ENCODE measurements around the gene F8A2.
"Not testable (repeated sequence)": the region's sequence is repeated elsewhere in the genome, so short reads cannot be mapped to it uniquely, and the experiment has no call there.

Gene F8A2

DNA sequence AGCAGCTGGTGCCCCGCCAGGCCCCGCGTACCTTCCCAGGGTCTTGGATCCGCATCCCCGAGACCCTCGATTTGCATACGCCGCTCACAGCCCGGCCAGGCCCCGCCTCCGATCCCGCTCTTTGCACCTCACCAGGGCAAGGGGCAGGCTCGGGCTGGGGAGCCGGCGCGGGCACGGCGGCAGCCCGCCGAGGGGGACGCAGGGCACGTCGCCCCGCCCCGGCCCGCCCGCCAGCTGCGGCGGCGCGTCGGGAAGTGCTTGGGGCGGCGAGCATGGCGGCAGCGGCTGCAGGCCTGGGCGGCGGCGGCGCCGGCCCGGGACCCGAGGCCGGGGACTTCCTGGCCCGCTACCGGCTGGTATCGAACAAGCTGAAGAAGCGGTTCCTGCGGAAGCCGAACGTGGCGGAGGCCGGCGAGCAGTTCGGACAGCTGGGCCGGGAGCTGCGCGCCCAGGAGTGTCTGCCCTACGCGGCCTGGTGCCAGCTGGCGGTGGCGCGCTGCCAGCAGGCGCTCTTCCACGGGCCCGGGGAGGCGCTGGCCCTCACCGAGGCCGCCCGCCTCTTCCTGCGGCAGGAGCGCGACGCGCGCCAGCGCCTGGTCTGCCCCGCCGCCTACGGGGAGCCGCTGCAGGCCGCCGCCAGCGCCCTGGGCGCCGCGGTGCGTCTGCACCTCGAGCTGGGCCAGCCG, at the start of gene F8A2:
Gene F8A2 (plus strand): TSS at position 253 of the 686 bp plus-strand sequence. CDS start 20 bp downstream, at position 273.
- DNase-seq, result not testable (repeated sequence)

- DNase-seq, result no peak
These were observed 48.3 kb upstream of the F8A2 start for GRCh38 chrX:155333544-155334100.

DNA sequence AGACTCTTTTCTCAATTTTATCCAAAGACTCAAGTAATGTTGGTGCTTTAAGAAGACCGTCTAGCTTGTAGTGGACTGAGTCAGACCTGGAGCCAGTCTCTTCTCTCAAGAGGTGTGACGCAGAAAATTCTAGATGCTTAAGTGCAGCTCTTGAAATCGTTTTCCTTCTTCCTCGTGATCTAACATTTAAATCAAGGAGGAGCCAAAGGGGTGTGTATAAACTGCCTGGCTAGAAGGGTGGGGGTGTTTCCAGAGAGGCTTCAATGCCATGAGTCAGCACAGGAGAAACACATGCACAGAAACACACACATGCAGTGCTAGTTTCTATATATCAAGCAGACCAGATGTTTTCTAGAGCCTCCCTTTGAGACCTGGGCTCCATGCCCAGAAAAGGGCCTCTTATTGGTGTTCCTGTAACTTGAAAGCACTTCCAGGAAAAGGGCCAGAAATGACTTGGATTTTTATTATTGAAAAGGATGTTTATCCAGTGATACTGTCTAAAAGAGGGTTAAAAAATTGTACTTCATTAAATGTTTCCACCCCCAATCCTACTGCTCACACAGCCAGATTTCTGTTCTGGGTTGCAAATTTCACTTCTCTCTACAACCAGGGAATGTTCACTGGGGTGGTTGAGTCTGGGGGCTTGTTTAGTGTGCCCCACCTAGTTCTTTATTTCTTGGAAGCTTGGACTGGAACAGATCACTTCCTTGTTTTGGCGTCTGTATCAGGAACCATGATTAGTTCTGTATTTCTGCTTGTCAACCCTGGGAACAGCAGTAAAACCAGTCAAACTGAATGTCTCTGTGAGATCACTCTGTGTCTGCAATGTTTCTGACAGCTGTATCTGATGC, 47.2 kb upstream of the F8A2 start, which contains the start of gene CLIC2:
Gene CLIC2 (minus strand): TSS at position 129 of the 851 bp plus-strand sequence. CDS start 187 bp downstream, outside the sequence.
- DNase-seq, result no peak

- not testable (repeated sequence) for DNase-seq
These were observed 46.6 kb upstream of the F8A2 start for GRCh38 chrX:155335337-155335712.

DNA sequence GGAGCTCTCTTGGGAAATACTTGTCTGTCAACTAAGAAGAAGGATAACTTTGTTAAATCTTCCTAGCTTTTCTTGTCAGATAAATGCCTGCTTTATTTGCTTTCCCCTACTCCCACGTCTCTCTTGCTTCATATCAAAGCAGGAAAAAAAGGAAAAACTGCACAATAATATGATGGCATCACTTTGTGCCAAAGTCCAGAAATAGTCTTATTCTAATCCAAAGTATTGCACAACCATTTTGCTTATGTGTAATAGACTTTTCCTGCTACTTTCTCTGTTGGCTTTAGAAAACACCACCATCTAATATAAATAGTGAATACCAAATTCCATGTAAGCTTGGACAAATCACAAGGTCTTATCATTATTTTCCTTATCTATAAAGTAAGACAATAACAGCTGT, 36.2 kb upstream of the F8A2 start:
- not testable (repeated sequence) for DNase-seq

GRCh38 chrX:155349448-155349847, 32.4 kb upstream of the F8A2 start:
- not testable (repeated sequence) for DNase-seq

GRCh38 chrX:155363712-155364111, 18.2 kb upstream of the F8A2 start:
- DNase-seq, result not testable (repeated sequence)

- DNase-seq, result not testable (repeated sequence)
These were observed 8.0 kb upstream of the F8A2 start for GRCh38 chrX:155373777-155374458.

DNA sequence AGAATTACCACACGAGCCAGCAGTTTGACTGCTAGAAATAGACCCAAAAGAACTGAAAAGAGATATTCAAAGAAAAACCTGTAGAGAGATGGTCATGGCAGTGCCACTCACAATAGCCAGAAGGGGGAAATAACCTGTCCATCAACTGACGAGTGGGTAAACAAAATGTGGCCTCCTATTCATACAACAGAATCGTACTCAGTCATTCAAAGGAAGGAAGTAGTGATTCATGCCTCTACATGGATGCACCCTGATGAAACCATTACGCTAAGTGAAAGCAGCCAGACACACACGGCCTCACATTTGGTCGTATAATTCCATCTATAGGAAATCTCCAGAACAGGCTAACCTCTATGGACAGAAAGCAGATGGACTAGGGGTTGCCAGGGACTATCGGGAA, 2.1 kb upstream of the F8A2 start:
- DNase-seq, result not testable (repeated sequence)

GRCh38 chrX:155382529-155382967, 653 bp downstream of the F8A2 start:
- not testable (repeated sequence) for DNase-seq

DNA sequence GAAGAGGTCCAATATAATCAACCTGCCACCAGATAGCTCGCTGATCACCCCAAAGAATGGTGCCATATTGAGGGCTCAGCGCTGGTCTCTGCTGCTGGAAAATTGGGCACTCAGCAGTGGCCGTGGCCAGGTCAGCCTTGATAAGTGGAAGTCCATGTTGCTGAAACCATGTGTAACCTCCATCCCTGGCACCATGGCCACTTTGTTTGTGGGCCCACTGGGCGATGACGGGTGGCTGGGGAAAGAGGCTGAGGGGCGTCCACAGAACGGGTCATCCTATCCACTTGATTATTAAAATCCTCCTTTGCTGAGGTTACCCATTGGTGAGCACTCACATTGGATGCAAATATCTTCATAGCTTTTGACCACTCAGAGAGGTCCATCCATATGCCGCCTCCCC, 7.7 kb downstream of the F8A2 start:
- DNase-seq, result no peak

DNA sequence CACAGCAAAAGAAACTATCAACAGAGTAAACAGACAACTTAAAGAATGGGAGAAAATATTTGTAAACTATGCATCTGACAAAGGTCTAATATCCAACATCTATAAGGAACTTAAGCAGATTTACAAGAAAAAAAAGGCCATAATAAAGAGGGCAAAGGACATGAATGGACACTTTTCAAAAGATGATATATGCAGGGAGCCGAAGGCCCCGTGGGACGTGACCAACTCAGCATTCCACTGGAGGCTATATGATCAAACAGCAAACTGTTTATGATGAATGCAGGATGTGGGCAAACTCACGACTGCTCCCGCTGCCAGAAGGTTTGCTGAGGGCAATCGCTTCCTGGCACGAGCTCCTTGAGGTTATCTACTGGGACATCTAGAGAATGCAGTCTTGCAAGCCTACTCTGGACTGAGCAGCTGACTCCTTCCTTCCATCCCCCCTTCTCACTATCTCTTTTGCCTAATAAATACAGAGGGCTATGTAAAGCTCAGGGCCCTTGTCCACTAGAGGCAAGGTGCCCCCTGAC, 12.9 kb downstream of the F8A2 start:
- not testable (repeated sequence) for DNase-seq

DNA sequence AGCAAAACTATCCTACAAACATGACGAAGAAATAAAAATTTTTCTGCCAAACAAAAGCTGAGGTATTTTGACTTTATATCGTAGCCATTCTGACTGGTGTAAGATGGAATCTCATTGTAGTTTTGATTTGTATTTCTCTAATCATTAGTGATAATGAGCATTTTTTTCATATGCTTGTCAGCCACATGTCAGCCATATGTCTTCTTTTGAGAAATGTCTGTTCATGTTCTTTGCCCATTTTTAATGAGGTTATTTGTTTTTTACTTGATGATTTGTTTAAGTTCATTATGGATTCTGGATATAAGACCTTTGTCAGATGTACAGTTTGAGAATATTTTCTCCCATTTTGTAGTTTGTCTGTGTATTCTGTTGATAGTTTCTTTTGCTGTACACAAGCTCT, 24.5 kb downstream of the F8A2 start:
- no peak for DNase-seq

GRCh38 chrX:155417769-155418168, 35.9 kb downstream of the F8A2 start:
- no peak for DNase-seq
